Gastroesophageal sphincter (tissue), 4 donors: ENCODE data around the gene CFTR. TPM values are rescaled to one million over a fixed set of nuclear protein-coding genes. Genes with fewer than 3 reads are reported as not detected.
A peak's percentile ranks its signal among the peaks of the same experiment; 100 is the strongest.

Source experiments
- ATAC-seq: fragments of 150-250 bp; one replicate; pipeline ENCODE4 v1.9.1; 2016; ENCODE audit warnings: mild to moderate bottlenecking, moderate library complexity
- H3K27ac ChIP-seq, 4 donors: fragments of 200-600 bp; sonication (generic) in 3 of 4; 1 replicate in 3 of 4; 2 replicates in 1 of 4; pipeline ENCODE4 v1.5.1; 2016 to 2019
- H3K27me3 ChIP-seq: fragments of 200-600 bp; sonication (generic); one replicate; pipeline ENCODE4 v1.5.1; 2019
- H3K36me3 ChIP-seq, 2 donors: fragments of 200-600 bp; sonication (generic); one replicate each; pipeline ENCODE4 v1.5.1; 2019; ENCODE audit warnings: control low read depth in 1 of 2
- H3K4me1 ChIP-seq, 3 donors: fragments of 200-600 bp; sonication (generic); 1 replicate in 2 of 3; 2 replicates in 1 of 3; pipeline ENCODE4 v1.5.1; 2016 to 2019; ENCODE audit warnings: control low read depth in 2 of 3
- H3K4me3 ChIP-seq, 2 donors: fragments of 200-600 bp; sonication (generic); one replicate each; pipeline ENCODE4 v1.5.1; 2019; ENCODE audit warnings: mild to moderate bottlenecking in 1 of 2, moderate library complexity in 1 of 2
- H3K9me3 ChIP-seq, 3 donors: fragments of 200-600 bp; sonication (generic); one replicate each; pipeline ENCODE4 v1.5.1; 2017 to 2019; ENCODE audit warnings: control low read depth in 2 of 3
- EP300 ChIP-seq: sonication (generic); formaldehyde crosslinking; IDR thresholded peaks from one replicate; pipeline ENCODE4 v1.6.1; 2017; ENCODE audit warnings: antibody characterized with exemption, mild to moderate bottlenecking
- POLR2A ChIP-seq, 2 donors: fragments of 450-650 bp; IDR thresholded peaks; one replicate each; pipeline ENCODE4 v1.6.1; 2017; ENCODE audit warnings: antibody characterized with exemption in 2 of 2, mild to moderate bottlenecking in 2 of 2, moderate library complexity in 1 of 2
- POLR2AphosphoS5 ChIP-seq: sonication (generic); formaldehyde crosslinking; IDR thresholded peaks from one replicate; pipeline ENCODE4 v1.6.1; 2017; ENCODE audit warnings: antibody characterized with exemption
- WGBS, 2 donors: methylation state at CpG; one replicate each; pipeline ENCODE4 v1.1.5; 2018; ENCODE audit warnings: low coverage in 1 of 2; 5-methylcytosine and 5-hydroxymethylcytosine counted together
- total RNA-seq, 4 donors: library from RNA; depleted of rRNA; stranded (reverse); fragments of >200 nt; gene quantifications; one replicate each; pipeline ENCODE4 v1.1.0, GENCODE V29; 2016
- TF ChIP-seq, protein P1 (sequence below), 4 experiments: fragments of 200-600 bp in 2 of 4; fragments of 450-650 bp in 2 of 4; sonication (generic) in 1 of 4; IDR thresholded peaks; one replicate each; pipeline ENCODE4 v1.5.1; 2017 to 2019; ENCODE audit warnings: antibody characterized with exemption in 4 of 4, mild to moderate bottlenecking in 2 of 4, moderate library complexity in 2 of 4

CFTR gene
- total RNA-seq, 4 donors from 2014 or later = 1.9 TPM; not detected in 3

DNA sequence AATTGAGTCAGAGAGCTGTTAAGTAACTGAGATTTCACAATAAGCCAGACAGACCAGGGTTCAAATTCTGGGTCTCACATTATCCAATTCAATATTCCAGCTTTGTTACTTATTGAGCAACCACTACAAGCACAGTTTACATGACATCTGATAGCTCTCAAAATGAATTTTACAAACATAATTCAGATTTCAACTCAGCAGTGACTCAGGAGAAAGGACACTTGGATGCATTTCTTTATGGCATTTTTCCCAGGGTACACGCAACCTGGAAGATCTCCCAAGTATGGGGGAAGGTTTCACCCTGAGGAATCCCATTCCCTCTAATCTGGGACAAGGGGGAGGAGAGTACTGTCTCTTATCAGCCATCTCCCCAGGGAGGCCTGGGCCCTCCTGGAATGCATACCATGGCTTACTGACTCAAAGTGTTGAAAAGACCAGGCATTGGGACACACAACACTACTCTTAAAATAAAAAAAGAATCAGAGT is 102.4 kb downstream of the CFTR start:
- Histone ChIP-seq H3K4me3 (no peak overlapping the region), H3K27me3 (no peaks in the 10 kb centered on the region), H3K36me3 (no peaks in the 10 kb centered on the region), H3K4me1 (no peaks in the 10 kb centered on the region), H3K9me3 (no peaks in the 10 kb centered on the region), H3K27ac (peak overlapping the region; percentile 32 to 56 (median 42))
- peak; percentile 95 for ATAC-seq
- TF ChIP-seq POLR2AphosphoS5 = peak; percentile 74
- TF ChIP-seq, protein P1, sequence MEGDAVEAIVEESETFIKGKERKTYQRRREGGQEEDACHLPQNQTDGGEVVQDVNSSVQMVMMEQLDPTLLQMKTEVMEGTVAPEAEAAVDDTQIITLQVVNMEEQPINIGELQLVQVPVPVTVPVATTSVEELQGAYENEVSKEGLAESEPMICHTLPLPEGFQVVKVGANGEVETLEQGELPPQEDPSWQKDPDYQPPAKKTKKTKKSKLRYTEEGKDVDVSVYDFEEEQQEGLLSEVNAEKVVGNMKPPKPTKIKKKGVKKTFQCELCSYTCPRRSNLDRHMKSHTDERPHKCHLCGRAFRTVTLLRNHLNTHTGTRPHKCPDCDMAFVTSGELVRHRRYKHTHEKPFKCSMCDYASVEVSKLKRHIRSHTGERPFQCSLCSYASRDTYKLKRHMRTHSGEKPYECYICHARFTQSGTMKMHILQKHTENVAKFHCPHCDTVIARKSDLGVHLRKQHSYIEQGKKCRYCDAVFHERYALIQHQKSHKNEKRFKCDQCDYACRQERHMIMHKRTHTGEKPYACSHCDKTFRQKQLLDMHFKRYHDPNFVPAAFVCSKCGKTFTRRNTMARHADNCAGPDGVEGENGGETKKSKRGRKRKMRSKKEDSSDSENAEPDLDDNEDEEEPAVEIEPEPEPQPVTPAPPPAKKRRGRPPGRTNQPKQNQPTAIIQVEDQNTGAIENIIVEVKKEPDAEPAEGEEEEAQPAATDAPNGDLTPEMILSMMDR (IDR thresholded peaks at IDR 0.05) = no peak
- WGBS, 2 donors = 29% methylated on average over 1 of the region's 1 CpG; no CpG with 5 or more reads in 1 of the 2 donors

DNA sequence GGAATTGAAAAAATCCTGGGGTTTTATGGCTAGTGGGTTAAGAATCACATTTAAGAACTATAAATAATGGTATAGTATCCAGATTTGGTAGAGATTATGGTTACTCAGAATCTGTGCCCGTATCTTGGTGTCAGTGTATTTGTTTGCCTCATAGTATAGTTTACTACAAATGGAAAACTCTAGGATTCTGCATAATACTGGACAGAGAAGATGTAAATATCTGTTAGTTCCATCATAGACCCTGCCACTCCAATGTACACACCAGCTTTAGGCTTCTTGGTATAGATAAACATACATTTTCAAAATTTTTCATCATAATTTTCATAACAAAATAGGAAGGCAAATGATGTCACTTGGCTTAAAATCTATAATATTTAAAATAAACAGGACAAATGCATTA is 108.1 kb downstream of the CFTR start:
- no peak overlapping the region for H3K4me3 ChIP-seq
- H3K27ac ChIP-seq = no peak overlapping the region
- ATAC-seq = no peak
- no peaks in the 10 kb centered on the region for H3K9me3 ChIP-seq
- 79 to 80% methylated on average over 1 of the region's 1 CpG for WGBS, 2 donors
- no peaks in the 10 kb centered on the region for H3K36me3 ChIP-seq
- H3K4me1 ChIP-seq = no peaks in the 10 kb centered on the region
- no peaks in the 10 kb centered on the region for H3K27me3 ChIP-seq
- TF ChIP-seq, protein P1 (IDR thresholded peaks at IDR 0.05) = no peak
- TF ChIP-seq POLR2A (IDR thresholded peaks at IDR 0.05) (no peak), POLR2AphosphoS5 (no peak), EP300 (no peak)

- H3K4me3 ChIP-seq = no peak overlapping the region
- no peaks in the 10 kb centered on the region for H3K27me3 ChIP-seq
- H3K9me3 ChIP-seq = no peaks in the 10 kb centered on the region
- H3K4me1 ChIP-seq = no peaks in the 10 kb centered on the region
- H3K36me3 ChIP-seq = no peaks in the 10 kb centered on the region
- TF ChIP-seq, protein P1 (IDR thresholded peaks at IDR 0.05) = no peak
- TF ChIP-seq POLR2AphosphoS5 = no peak
- no peak for TF ChIP-seq EP300
- no peak for TF ChIP-seq POLR2A (IDR thresholded peaks at IDR 0.05)
- no peak for ATAC-seq
- no peak overlapping the region for H3K27ac ChIP-seq
- 32 to 57% methylated on average over 1 of the region's 1 CpG for WGBS, 2 donors
Measured at GRCh38 chr7:117588352-117588794, 108.5 kb downstream of the CFTR start.

DNA sequence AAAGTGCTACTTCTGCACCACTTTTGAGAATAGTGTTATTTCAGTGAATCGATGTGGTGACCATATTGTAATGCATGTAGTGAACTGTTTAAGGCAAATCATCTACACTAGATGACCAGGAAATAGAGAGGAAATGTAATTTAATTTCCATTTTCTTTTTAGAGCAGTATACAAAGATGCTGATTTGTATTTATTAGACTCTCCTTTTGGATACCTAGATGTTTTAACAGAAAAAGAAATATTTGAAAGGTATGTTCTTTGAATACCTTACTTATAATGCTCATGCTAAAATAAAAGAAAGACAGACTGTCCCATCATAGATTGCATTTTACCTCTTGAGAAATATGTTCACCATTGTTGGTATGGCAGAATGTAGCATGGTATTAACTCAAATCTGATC is 110.4 kb downstream of the CFTR start:
- H3K4me3 ChIP-seq = no peak overlapping the region
- H3K9me3 ChIP-seq = no peaks in the 10 kb centered on the region
- H3K27ac ChIP-seq = no peak overlapping the region
- TF ChIP-seq POLR2AphosphoS5 (no peak), EP300 (no peak), POLR2A (IDR thresholded peaks at IDR 0.05) (no peak)
- TF ChIP-seq, protein P1 (IDR thresholded peaks at IDR 0.05) = no peak
- no peak for ATAC-seq
- no peaks in the 10 kb centered on the region for H3K36me3 ChIP-seq
- H3K4me1 ChIP-seq = no peaks in the 10 kb centered on the region
- no peaks in the 10 kb centered on the region for H3K27me3 ChIP-seq
- WGBS, 2 donors = 89 to 100% methylated on average over 1 of the region's 1 CpG

GRCh38 chr7:117592011-117592635 is 112.3 kb downstream of the CFTR start:
- Histone ChIP-seq H3K36me3 (no peaks in the 10 kb centered on the region), H3K4me3 (no peak overlapping the region), H3K27me3 (no peaks in the 10 kb centered on the region), H3K27ac (no peak overlapping the region), H3K9me3 (no peaks in the 10 kb centered on the region), H3K4me1 (no peaks in the 10 kb centered on the region)
- no peak for ATAC-seq
- WGBS, 2 donors = 61 to 89% methylated on average over 4 to 9 of the region's 11 CpGs
- no peak for TF ChIP-seq POLR2AphosphoS5
- TF ChIP-seq POLR2A (IDR thresholded peaks at IDR 0.05) = no peak
- TF ChIP-seq, protein P1 (IDR thresholded peaks at IDR 0.05) = no peak
- no peak for TF ChIP-seq EP300
